Trophoblast cell (in vitro differentiated cells and primary cell): ENCODE results near the gene WDR86.
A peak's percentile ranks its signal among the peaks of the same experiment; 100 is the strongest.

ENCODE experiments used
- DNase-seq, 2 donors: peaks; one replicate each; pipeline ENCODE4 v3.0.0-alpha.2; 2016
- H2AFZ ChIP-seq: 2 replicates; pipeline ENCODE4 v1.6.1; 2013; ENCODE audit warnings: low read length, moderate library complexity, mild to moderate bottlenecking; ENCODE audit not compliant: insufficient read depth, poor library complexity
- H2AK5ac ChIP-seq: 2 replicates; pipeline ENCODE4 v1.6.1; 2013; ENCODE audit warnings: mild to moderate bottlenecking, low read length
- H2BK120ac ChIP-seq: 2 replicates; pipeline ENCODE4 v1.6.1; 2013; ENCODE audit warnings: low read length, mild to moderate bottlenecking, moderate library complexity; ENCODE audit not compliant: insufficient read depth, poor library complexity
- H2BK12ac ChIP-seq: 2 replicates; pipeline ENCODE4 v1.6.1; 2013; ENCODE audit warnings: mild to moderate bottlenecking, low read length, moderate library complexity
- H2BK5ac ChIP-seq: 2 replicates; pipeline ENCODE4 v1.6.1; 2013; ENCODE audit warnings: low read length, low read depth, moderate library complexity, mild to moderate bottlenecking; ENCODE audit not compliant: poor library complexity
- H3K14ac ChIP-seq: 2 replicates; pipeline ENCODE4 v1.6.1; 2013; ENCODE audit warnings: mild to moderate bottlenecking, low read length
- H3K18ac ChIP-seq: 2 replicates; pipeline ENCODE4 v1.6.1; 2013; ENCODE audit warnings: mild to moderate bottlenecking, low read length
- H3K23ac ChIP-seq: 2 replicates; pipeline ENCODE4 v1.6.1; 2013; ENCODE audit warnings: low read length
- H3K27ac ChIP-seq: 2 replicates; pipeline ENCODE4 v1.5.1; 2013; ENCODE audit warnings: low read depth, mild to moderate bottlenecking, inconsistent platforms, low read length, moderate library complexity
- H3K27me3 ChIP-seq: 2 replicates; pipeline ENCODE4 v1.6.1; 2013; ENCODE audit warnings: inconsistent platforms, mild to moderate bottlenecking, low read length, moderate library complexity; ENCODE audit not compliant: insufficient read depth
- H3K36me3 ChIP-seq, 2 experiments: 1 replicate in 1 of 2; 2 replicates in 1 of 2; pipeline ENCODE4 v1.6.1; 2013; ENCODE audit warnings: low read length in 2 of 2, mild to moderate bottlenecking in 2 of 2, moderate library complexity in 1 of 2; ENCODE audit not compliant: insufficient read depth in 2 of 2, control insufficient read depth in 1 of 2
- H3K4ac ChIP-seq: 2 replicates; pipeline ENCODE4 v1.6.1; 2013; ENCODE audit warnings: low read depth, mild to moderate bottlenecking, low read length, moderate library complexity
- H3K4me1 ChIP-seq, 2 experiments: 1 replicate in 1 of 2; 2 replicates in 1 of 2; pipeline ENCODE4 v1.6.1; 2013; ENCODE audit warnings: low read length in 2 of 2, mild to moderate bottlenecking in 2 of 2, moderate library complexity in 1 of 2; ENCODE audit not compliant: insufficient read depth in 2 of 2, control insufficient read depth in 1 of 2
- H3K4me2 ChIP-seq: 2 replicates; pipeline ENCODE4 v1.6.1; 2013; ENCODE audit warnings: inconsistent platforms, mild to moderate bottlenecking, low read length, moderate library complexity
- H3K4me3 ChIP-seq: 2 replicates; pipeline ENCODE4 v1.5.1; 2013; ENCODE audit warnings: mild to moderate bottlenecking, low read depth, low read length, inconsistent platforms
- H3K79me1 ChIP-seq: one replicate; pipeline ENCODE4 v1.6.1; 2013; ENCODE audit warnings: low read length
- H3K79me2 ChIP-seq: 2 replicates; pipeline ENCODE4 v1.6.1; 2013; ENCODE audit warnings: low read length, mild to moderate bottlenecking; ENCODE audit not compliant: control insufficient read depth, insufficient read depth, poor library complexity
- H3K9ac ChIP-seq: 2 replicates; pipeline ENCODE4 v1.6.1; 2013; ENCODE audit warnings: mild to moderate bottlenecking, low read length
- H3K9me3 ChIP-seq: 2 replicates; pipeline ENCODE4 v1.6.1; 2013; ENCODE audit warnings: low read depth, mild to moderate bottlenecking, control low read depth, inconsistent platforms, low read length; ENCODE audit not compliant: insufficient read depth
- H4K12ac ChIP-seq: 2 replicates; pipeline ENCODE4 v1.6.1; 2013; ENCODE audit warnings: low read depth, mild to moderate bottlenecking, low read length, moderate library complexity
- H4K8ac ChIP-seq: 2 replicates; pipeline ENCODE4 v1.6.1; 2013; ENCODE audit warnings: low read depth, mild to moderate bottlenecking, low read length, moderate library complexity
- H4K91ac ChIP-seq: one replicate; pipeline ENCODE4 v1.6.1; 2013; ENCODE audit warnings: low read depth, mild to moderate bottlenecking, low read length, moderate library complexity
- WGBS: extraction: QIAGEN DNeasy Blood & Tissue Kit; methylation state at CpG from one replicate; pipeline ENCODE4 v1.1.7; 2013; ENCODE audit warnings: missing lambda C conversion rate; ENCODE audit not compliant: insufficient read length, insufficient coverage; ENCODE audit errors: extremely low coverage; 5-methylcytosine and 5-hydroxymethylcytosine counted together

Gene WDR86

GRCh38 chr7:151405056-151405455, 4.8 kb downstream of the WDR86 start:
- peaks cover 0 to 4% of the 10 kb centered on the region in 2 experiments for H3K36me3 ChIP-seq
- H3K14ac ChIP-seq: no peak overlapping the region
- no CpG with 5 or more reads among the region's 9 CpGs for WGBS
- H4K8ac ChIP-seq: no peak overlapping the region
- no peaks in the 10 kb centered on the region for H3K9me3 ChIP-seq
- H3K4me1 ChIP-seq: peaks cover 20 to 21% of the 10 kb centered on the region in 2 experiments
- no peak overlapping the region for H3K27ac ChIP-seq
- no peak overlapping the region for H2BK12ac ChIP-seq
- peaks cover 8% of the 10 kb centered on the region for H3K79me2 ChIP-seq
- no peak overlapping the region for H2AFZ ChIP-seq
- no peak overlapping the region for H3K18ac ChIP-seq
- no peak overlapping the region for H2BK5ac ChIP-seq
- no peak overlapping the region for H3K23ac ChIP-seq
- H2BK120ac ChIP-seq: no peak overlapping the region
- no peak overlapping the region for H4K12ac ChIP-seq
- no peak overlapping the region for H3K4ac ChIP-seq
- H4K91ac ChIP-seq: no peak overlapping the region
- H3K4me3 ChIP-seq: no peak overlapping the region
- peaks cover 6% of the 10 kb centered on the region for H3K79me1 ChIP-seq
- no peak overlapping the region for H3K9ac ChIP-seq
- H2AK5ac ChIP-seq: no peak overlapping the region
- no peaks in the 10 kb centered on the region for H3K27me3 ChIP-seq
- H3K4me2 ChIP-seq: no peak overlapping the region
- no peak for DNase-seq

GRCh38 chr7:151404216-151405011, 5.4 kb downstream of the WDR86 start:
- Histone ChIP-seq H4K8ac (no peak overlapping the region), H3K79me2 (peaks cover 3% of the 10 kb centered on the region), H2BK5ac (no peak overlapping the region), H3K27ac (no peak overlapping the region), H2AK5ac (no peak overlapping the region), H3K36me3 (peaks cover 0 to 4% of the 10 kb centered on the region in 2 experiments), H3K18ac (no peak overlapping the region), H3K23ac (no peak overlapping the region), H3K27me3 (no peaks in the 10 kb centered on the region), H3K9me3 (no peaks in the 10 kb centered on the region), H4K12ac (no peak overlapping the region), H3K4me3 (no peak overlapping the region), H3K4me1 (peaks cover 17 to 18% of the 10 kb centered on the region in 2 experiments), H3K9ac (no peak overlapping the region), H3K79me1 (peaks cover under 1% of the 10 kb centered on the region), H3K14ac (no peak overlapping the region), H2BK12ac (no peak overlapping the region), H3K4ac (no peak overlapping the region), H2AFZ (no peak overlapping the region), H2BK120ac (no peak overlapping the region), H4K91ac (no peak overlapping the region), H3K4me2 (no peak overlapping the region)
- WGBS: no CpG with 5 or more reads among the region's 18 CpGs
- DNase-seq: peak in 1 of 2 donors; percentile 66

- H4K8ac ChIP-seq: no peak overlapping the region
- DNase-seq: peak in 1 of 2 donors; percentile 50
- no peak overlapping the region for H3K4me3 ChIP-seq
- H4K12ac ChIP-seq: no peak overlapping the region
- no peak overlapping the region for H2BK120ac ChIP-seq
- H3K27ac ChIP-seq: no peak overlapping the region
- no peak overlapping the region for H3K4me2 ChIP-seq
- H3K18ac ChIP-seq: no peak overlapping the region
- no peaks in the 10 kb centered on the region for H3K27me3 ChIP-seq
- H3K23ac ChIP-seq: no peak overlapping the region
- no peak overlapping the region for H2BK5ac ChIP-seq
- H3K9me3 ChIP-seq: no peaks in the 10 kb centered on the region
- peaks cover 11 to 16% of the 10 kb centered on the region in 2 experiments for H3K4me1 ChIP-seq
- H3K79me1 ChIP-seq: no peaks in the 10 kb centered on the region
- no peak overlapping the region for H2AK5ac ChIP-seq
- peaks cover 0 to 4% of the 10 kb centered on the region in 2 experiments for H3K36me3 ChIP-seq
- no peak overlapping the region for H2AFZ ChIP-seq
- WGBS: no CpG with 5 or more reads among the region's 9 CpGs
- no peak overlapping the region for H3K9ac ChIP-seq
- no peak overlapping the region for H3K14ac ChIP-seq
- H2BK12ac ChIP-seq: no peak overlapping the region
- no peaks in the 10 kb centered on the region for H3K79me2 ChIP-seq
- no peak overlapping the region for H3K4ac ChIP-seq
- H4K91ac ChIP-seq: no peak overlapping the region
Measured at GRCh38 chr7:151403764-151404163, 6.1 kb downstream of the WDR86 start.

GRCh38 chr7:151402029-151402835, 7.6 kb downstream of the WDR86 start:
- Histone ChIP-seq H3K4ac (no peak overlapping the region), H3K9me3 (no peaks in the 10 kb centered on the region), H3K79me1 (no peaks in the 10 kb centered on the region), H2BK5ac (no peak overlapping the region), H3K9ac (no peak overlapping the region), H3K4me2 (no peak overlapping the region), H4K91ac (no peak overlapping the region), H3K18ac (no peak overlapping the region), H4K12ac (no peak overlapping the region), H3K4me3 (no peak overlapping the region), H2AFZ (no peak overlapping the region), H2BK120ac (no peak overlapping the region), H2BK12ac (no peak overlapping the region), H3K14ac (no peak overlapping the region), H3K27ac (no peak overlapping the region), H2AK5ac (no peak overlapping the region), H3K79me2 (no peaks in the 10 kb centered on the region), H3K27me3 (no peaks in the 10 kb centered on the region), H4K8ac (no peak overlapping the region), H3K23ac (no peak overlapping the region), H3K36me3 (peaks cover 0 to 8% of the 10 kb centered on the region in 2 experiments), H3K4me1 (peaks cover 7 to 12% of the 10 kb centered on the region in 2 experiments)
- WGBS: no CpG with 5 or more reads among the region's 16 CpGs
- DNase-seq: no peak
